Aortic smooth muscle cell (primary cell): Measurements from ENCODE around the gene MIA. TPM values are rescaled to one million over a fixed set of nuclear protein-coding genes. Genes with fewer than 3 reads are reported as not detected.

ENCODE experiments used
- total RNA-seq: library from RNA; depleted of rRNA; stranded (reverse); fragments of >200 nt; gene quantifications from 2 replicates; pipeline ENCODE4 v1.2.3, GENCODE V29; 2014

MIA gene
- 0.66 TPM in 1 of 2 replicates, not detected in the other for total RNA-seq

GRCh38 chr19:40774916-40775631 is at the start of gene MIA:
Gene MIA, plus strand, starts transcription at chr19:40775521. Its CDS starts 22 bp downstream, at chr19:40775543.

GRCh38 chr19:40750058-40750873 is 25.1 kb upstream of the MIA start, which contains the start of gene ACTMAP:
Gene ACTMAP, minus strand, starts transcription at chr19:40750477. Its CDS starts 674 bp downstream, at chr19:40749803.

GRCh38 chr19:40750874-40751537 is 24.3 kb upstream of the MIA start, which contains the start of gene SNRPA:
Gene SNRPA, plus strand, starts transcription at chr19:40751203. Its CDS starts 206 bp downstream, at chr19:40751409.

GRCh38 chr19:40777937-40778705 is 2.8 kb downstream of the MIA start, which contains the start of gene RAB4B:
Gene RAB4B, plus strand, starts transcription at chr19:40778247. Its CDS starts 129 bp downstream, at chr19:40778376.

GRCh38 chr19:40798683-40799557 is 23.6 kb downstream of the MIA start, which contains the start of gene EGLN2:
Gene EGLN2, plus strand, starts transcription at chr19:40799191. Its CDS starts 1,382 bp downstream, at chr19:40800573.

Other genes starting within 250 kb of the MIA start
- 14.5 and 25.6 TPM in 2 replicates for gene SHKBP1, start 198.6 kb upstream of the MIA start, total RNA-seq
- gene LTBP4, start 174.2 kb upstream of the MIA start, total RNA-seq: 14.5 and 16.1 TPM in 2 replicates
- gene NUMBL, start 84.9 kb upstream of the MIA start, total RNA-seq: 22.6 and 40.8 TPM in 2 replicates
- 34.6 and 36.7 TPM in 2 replicates for gene COQ8B, start 58.6 kb upstream of the MIA start, total RNA-seq
- gene ITPKC, start 58.4 kb upstream of the MIA start, total RNA-seq: 10.4 and 11.8 TPM in 2 replicates
- gene ACTMAP, start 25.0 kb upstream of the MIA start, total RNA-seq: 0.53 and 0.56 TPM in 2 replicates
- gene SNRPA, start 24.3 kb upstream of the MIA start, total RNA-seq: 47.2 and 51.1 TPM in 2 replicates
- 7.0 and 8.5 TPM in 2 replicates for gene RAB4B, start 2.7 kb downstream of the MIA start, total RNA-seq
- gene EGLN2, start 23.7 kb downstream of the MIA start, total RNA-seq: 83.9 and 90.5 TPM in 2 replicates
- not detected in 2 replicates for gene CYP2A6, start 74.9 kb downstream of the MIA start, total RNA-seq
- gene CYP2A7, start 106.7 kb downstream of the MIA start, total RNA-seq: not detected in 2 replicates
- gene CYP2B6, start 215.8 kb downstream of the MIA start, total RNA-seq: not detected in 2 replicates